ENCODE results near the gene TAAR8.

DNA sequence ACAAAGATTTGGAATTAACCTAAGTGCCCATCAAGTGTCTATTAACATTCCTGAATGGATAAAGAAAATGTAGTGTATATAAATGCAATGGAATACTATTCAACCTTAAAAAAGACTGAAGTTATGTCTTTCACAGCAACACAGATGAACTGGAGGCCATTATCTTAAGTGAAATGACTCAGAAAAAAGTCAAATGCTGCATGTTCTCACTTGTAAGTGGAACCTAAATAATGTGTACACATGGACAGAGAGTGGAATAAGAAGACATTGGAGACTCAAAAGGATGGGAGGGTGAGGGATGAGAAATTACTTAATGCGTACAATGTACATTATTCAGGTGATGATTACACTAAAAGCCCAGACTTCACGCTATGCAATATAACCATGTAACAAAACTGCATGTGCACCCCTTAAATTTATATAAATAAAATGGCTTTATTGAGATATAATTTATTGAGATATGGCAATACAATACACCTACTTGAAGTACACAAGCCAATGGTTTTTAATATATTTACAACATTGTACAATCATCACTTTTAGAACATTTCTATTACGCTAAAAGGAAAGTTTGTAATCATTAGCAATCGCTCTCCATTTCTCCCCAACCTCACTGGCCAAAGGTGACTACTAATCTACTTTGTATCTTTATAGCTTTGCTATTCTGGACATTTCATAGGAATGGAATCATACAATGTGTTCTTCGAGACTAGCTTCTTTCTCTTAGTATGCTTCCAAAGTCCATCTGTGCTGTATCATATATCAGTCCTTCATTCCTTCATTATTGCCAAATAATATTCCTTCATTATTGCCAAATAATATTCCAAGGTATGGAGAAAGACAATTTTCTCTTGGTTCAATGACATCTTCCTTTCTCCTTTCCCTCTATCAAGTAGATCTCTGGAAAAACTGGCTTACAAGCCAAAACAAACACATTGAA, 45.3 kb upstream of the TAAR8 start:
- TF ChIP-seq POLR2A (IDR thresholded peaks at IDR 0.05): no peak
- TF ChIP-seq, protein P1, sequence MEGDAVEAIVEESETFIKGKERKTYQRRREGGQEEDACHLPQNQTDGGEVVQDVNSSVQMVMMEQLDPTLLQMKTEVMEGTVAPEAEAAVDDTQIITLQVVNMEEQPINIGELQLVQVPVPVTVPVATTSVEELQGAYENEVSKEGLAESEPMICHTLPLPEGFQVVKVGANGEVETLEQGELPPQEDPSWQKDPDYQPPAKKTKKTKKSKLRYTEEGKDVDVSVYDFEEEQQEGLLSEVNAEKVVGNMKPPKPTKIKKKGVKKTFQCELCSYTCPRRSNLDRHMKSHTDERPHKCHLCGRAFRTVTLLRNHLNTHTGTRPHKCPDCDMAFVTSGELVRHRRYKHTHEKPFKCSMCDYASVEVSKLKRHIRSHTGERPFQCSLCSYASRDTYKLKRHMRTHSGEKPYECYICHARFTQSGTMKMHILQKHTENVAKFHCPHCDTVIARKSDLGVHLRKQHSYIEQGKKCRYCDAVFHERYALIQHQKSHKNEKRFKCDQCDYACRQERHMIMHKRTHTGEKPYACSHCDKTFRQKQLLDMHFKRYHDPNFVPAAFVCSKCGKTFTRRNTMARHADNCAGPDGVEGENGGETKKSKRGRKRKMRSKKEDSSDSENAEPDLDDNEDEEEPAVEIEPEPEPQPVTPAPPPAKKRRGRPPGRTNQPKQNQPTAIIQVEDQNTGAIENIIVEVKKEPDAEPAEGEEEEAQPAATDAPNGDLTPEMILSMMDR (IDR thresholded peaks at IDR 0.05): no peak
